HepG2 (cell line): ENCODE data around the gene WWP2. TPM values are rescaled to one million over a fixed set of nuclear protein-coding genes. Genes with fewer than 3 reads are reported as not detected.
"Not testable (repeated sequence)": the region's sequence is repeated elsewhere in the genome, so short reads cannot be mapped to it uniquely, and the experiment has no call there.

Experiments used
- ATAC-seq: fragments of 200-7000 bp; cut with Tn5 transposase; 3 replicates; pipeline ENCODE4 v1.9.1; 2020; ENCODE audit warnings: mild to moderate bottlenecking, moderate library complexity
- BruUV-seq: library from RNA; stranded (reverse); fragments of 400-500 nt; replicated peaks from 2 replicates; lab custom pipeline; 2021; lab: Mats Ljungman, UMichigan
- CTCF ChIA-PET: fragments of 300-600 bp; formaldehyde crosslinking; extraction: SDS; loops from one replicate; lab custom pipeline; 2021; ENCODE audit warnings: low total read pairs, inconsistent platforms, low intra/inter-chr PET ratio; lab: Yijun Ruan, JAX
- POLR2A ChIA-PET: fragments of 350-600 bp; sonication (Branson Sonifier 250); formaldehyde crosslinking; loops from one replicate; lab custom pipeline; 2020; ENCODE audit warnings: antibody characterized with exemption, inconsistent platforms; lab: Yijun Ruan, JAX
- DNase-seq: peaks from one replicate; pipeline ENCODE4 v3.0.0-alpha.2; 2015; ENCODE audit warnings: low spot score
- FAIRE-seq: peaks from 3 replicates; lab custom pipeline; 2011; peaks lifted over from hg19 to GRCh38; lab: Jason Lieb, UNC
- H2AFZ ChIP-seq: one replicate; pipeline ENCODE4 v1.6.1; 2011; ENCODE audit warnings: low read length, inconsistent platforms
- H3K27ac ChIP-seq: fragments of 300-600 bp; 3 replicates; pipeline ENCODE4 v1.8.0; 2011; ENCODE audit warnings: mixed run types, mild to moderate bottlenecking, mixed read lengths, low read length, inconsistent platforms; ENCODE audit not compliant: insufficient read depth; ENCODE audit errors: extremely low read length
- H3K27me3 ChIP-seq, 2 experiments: fragments of 200-600 bp in 1 of 2; 2 replicates in 1 of 2; 3 replicates in 1 of 2; pipeline versions ENCODE4 v1.6.0 to v1.8.0; 2011; ENCODE audit warnings: low read length in 2 of 2, mild to moderate bottlenecking in 2 of 2, moderate library complexity in 2 of 2, inconsistent platforms in 1 of 2; ENCODE audit not compliant: insufficient read depth in 2 of 2, control insufficient read depth in 1 of 2
- H3K36me3 ChIP-seq, 2 experiments: fragments of 200-600 bp in 1 of 2; replicated peaks in 1 of 2; 2 replicates in 1 of 2; 3 replicates in 1 of 2; pipeline versions ENCODE4 v1.5.1 to v1.8.0; 2011; ENCODE audit warnings: low read length in 2 of 2, inconsistent platforms in 1 of 2; ENCODE audit not compliant: insufficient read depth in 2 of 2, control insufficient read depth in 1 of 2
- H3K4me1 ChIP-seq: 2 replicates; pipeline ENCODE4 v1.5.1; 2012; ENCODE audit warnings: low read length, inconsistent platforms; ENCODE audit not compliant: insufficient read depth
- H3K4me2 ChIP-seq: 2 replicates; pipeline ENCODE4 v1.6.0; 2011; ENCODE audit warnings: low read depth, low read length, inconsistent platforms
- H3K4me3 ChIP-seq, 3 experiments: fragments of 200-600 bp in 1 of 3; sonication (generic), shearing (Covaris generic) in 1 of 3; replicated peaks in 1 of 3; 2 replicates each; pipeline ENCODE4 v1.5.1; 2011 to 2016; ENCODE audit warnings: low read length in 3 of 3, inconsistent platforms in 2 of 3, low read depth in 2 of 3, mild to moderate bottlenecking in 2 of 3, control low read depth in 1 of 3, mixed read lengths in 1 of 3; ENCODE audit not compliant: insufficient read depth in 1 of 3
- H3K79me2 ChIP-seq: one replicate; pipeline ENCODE4 v1.6.1; 2011; ENCODE audit warnings: low read length, inconsistent platforms; ENCODE audit not compliant: insufficient read depth
- H3K9ac ChIP-seq: 2 replicates; pipeline ENCODE4 v1.6.0; 2011; ENCODE audit warnings: mild to moderate bottlenecking, low read depth, low read length, inconsistent platforms; ENCODE audit not compliant: insufficient read depth
- H3K9me3 ChIP-seq: 2 replicates; pipeline ENCODE4 v1.5.1; 2012; ENCODE audit warnings: mild to moderate bottlenecking, low read length
- H4K20me1 ChIP-seq: 2 replicates; pipeline ENCODE4 v1.6.0; 2011; ENCODE audit warnings: inconsistent platforms, mild to moderate bottlenecking, low read length, moderate library complexity; ENCODE audit not compliant: insufficient read depth
- ATF7 ChIP-seq, 2 experiments: fragments of 450-650 bp in 1 of 2; sonication (generic) in 1 of 2; formaldehyde crosslinking in 1 of 2; IDR thresholded peaks; 2 replicates each; pipeline versions ENCODE4 v1.4.0 to v1.6.1; 2016 to 2020; ENCODE audit warnings: antibody characterized with exemption in 1 of 2, mild to moderate bottlenecking in 1 of 2, missing genetic modification reagents in 1 of 2
- PAX8 ChIP-seq: sonication (generic); formaldehyde crosslinking; IDR thresholded peaks from 2 replicates; pipeline ENCODE4 v1.8.0; 2022; ENCODE audit warnings: mild to moderate bottlenecking, missing genetic modification reagents, borderline replicate concordance
- PTBP1 ChIP-seq: fragments of 200-400 bp; formaldehyde crosslinking; IDR thresholded peaks from 2 replicates; pipeline ENCODE4 v1.6.1; 2018; ENCODE audit warnings: low read length, low read depth; ENCODE audit not compliant: poor library complexity, severe bottlenecking
- ZMYM2 ChIP-seq: sonication (generic); formaldehyde crosslinking; IDR thresholded peaks from 2 replicates; pipeline ENCODE4 v1.8.0; 2022; ENCODE audit warnings: mild to moderate bottlenecking, missing genetic modification reagents
- ZMYM3 ChIP-seq: sonication (generic); formaldehyde crosslinking; IDR thresholded peaks from 2 replicates; pipeline ENCODE4 v1.5.1; 2020; ENCODE audit warnings: mild to moderate bottlenecking, missing genetic modification reagents
- ZNF460 ChIP-seq: sonication (generic); formaldehyde crosslinking; IDR thresholded peaks from 2 replicates; pipeline ENCODE4 v1.5.1; 2020; ENCODE audit warnings: missing genetic modification reagents, mild to moderate bottlenecking, borderline replicate concordance
- WGBS: methylation state at CpG from one replicate; pipeline ENCODE4 v1.1.6; 2017; ENCODE audit warnings: low lambda C conversion rate; 5-methylcytosine and 5-hydroxymethylcytosine counted together
- in situ Hi-C: cut with HindIII; loops from 2 replicates; pipeline ENCODE4 v1.10.0; 2017; ENCODE audit warnings: low pct_unique_long_range_greater_than_20kb; ENCODE audit not compliant: extremely low pct_ligation_motif_present
- intact Hi-C: fragments of 100-400 bp; cut with micrococcal nuclease; formaldehyde crosslinking; loops from one replicate; pipeline ENCODE4 v1.10.0; 2022; ENCODE audit not compliant: unreplicated experiment
- polyA plus RNA-seq, 8 experiments: library from polyadenylated mRNA; depleted of rRNA in 3 of 8; stranded (reverse) in 7 of 8; unstranded in 1 of 8; fragments of >200 nt; fragmentation: Illumina TruSeq in 4 of 8; extraction: Trizol in 4 of 8; gene quantifications; 2 replicates each; pipeline versions ENCODE4 v1.2.1 to v1.2.3, GENCODE V29; 2011 to 2016; ENCODE audit warnings: low read depth in 4 of 8, missing spikeins in 1 of 8, mixed read lengths in 1 of 8; ENCODE audit not compliant: insufficient read depth in 1 of 8
- total RNA-seq, 5 experiments: library from RNA; depleted of rRNA; stranded (reverse); fragments of >200 nt; fragmentation: Illumina TruSeq; extraction: Trizol; gene quantifications; 2 replicates each; pipeline ENCODE4 v1.2.3, GENCODE V29; 2016; ENCODE audit warnings: low read depth in 1 of 5

The WWP2 gene
- total and polyA plus RNA-seq, 2 of the 13 experiments (the other 11 are each of a cell fraction or from before 2014, with no cell fraction given): 11.4 to 28.2 TPM

DNA sequence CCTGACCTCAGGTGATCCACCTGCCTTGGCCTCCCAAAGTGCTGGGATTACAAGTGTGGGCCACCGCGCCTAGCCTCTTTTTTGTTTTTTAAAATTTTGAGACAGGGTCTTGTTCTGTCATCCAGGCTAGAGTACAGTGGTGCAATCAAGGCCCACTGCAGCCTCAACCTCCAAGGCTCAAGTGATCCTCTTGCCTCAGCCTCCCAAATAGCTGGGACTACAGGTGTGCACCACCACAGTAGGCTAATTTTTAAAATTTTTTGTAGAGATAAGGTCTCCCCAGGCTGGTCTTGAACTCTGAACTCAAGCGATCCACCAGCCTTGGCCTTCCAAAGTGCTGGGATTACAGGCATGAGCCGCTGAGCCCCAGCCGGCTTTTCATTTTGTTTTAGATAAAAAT, 92.6 kb downstream of the WWP2 start:
- intact Hi-C loops: loop anchor here (5.0 kb wide), 1 partner anchor 32 kb away; no protein-coding TSS in a partner anchor
- CTCF ChIA-PET, POLR2A ChIA-PET, H3K27me3 ChIP-seq, FAIRE-seq, H3K36me3 ChIP-seq, H3K27ac ChIP-seq, H3K9ac ChIP-seq, ATAC-seq, BruUV-seq, H3K4me2 ChIP-seq, H3K79me2 ChIP-seq, DNase-seq, H3K4me3 ChIP-seq, H4K20me1 ChIP-seq, H2AFZ ChIP-seq, H3K9me3 ChIP-seq: not testable (repeated sequence)
- in situ Hi-C loops: loop anchor here (5.0 kb wide), 1 partner anchor 57 kb away; no protein-coding TSS in a partner anchor
- WGBS: 97% methylated on average over 5 of the region's 5 CpGs
- TF ChIP-seq ZMYM2 (peak; percentile 73; the same call in 1 of the 2 replicates), ZNF460 (CRISPR knock-in tag) (peak; percentile 89), ZMYM3 (CRISPR knock-in tag) (peak; percentile 22; the same call in 1 of the 2 replicates)
- H3K4me1 ChIP-seq: peaks cover 46% of the 10 kb centered on the region

DNA sequence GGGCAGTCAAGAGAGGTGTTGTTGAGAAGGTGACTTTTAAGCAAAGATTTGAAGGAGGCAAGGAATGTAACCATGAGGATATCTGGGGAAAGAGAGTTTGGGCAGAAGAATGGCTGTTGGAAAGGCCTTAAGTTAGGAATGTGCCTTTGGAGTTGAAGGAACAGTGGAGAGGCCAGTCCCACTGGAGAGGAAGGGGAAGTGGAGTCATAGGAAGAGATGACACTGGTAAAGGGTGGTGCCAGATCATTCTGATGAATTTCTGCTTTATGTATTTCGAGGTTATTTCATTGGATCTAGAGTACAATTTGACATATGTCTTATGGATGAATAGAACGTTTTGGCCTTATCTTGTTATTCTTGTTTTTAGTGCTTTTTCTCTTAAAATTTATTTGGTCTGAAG, 93.5 kb downstream of the WWP2 start:
- no peaks in the 10 kb centered on the region for H4K20me1 ChIP-seq
- H3K4me2 ChIP-seq: no peak overlapping the region
- H3K36me3 ChIP-seq: peaks cover 2 to 8% of the 10 kb centered on the region in 2 experiments; a peak in 2 of 5 replicates
- WGBS: 97% methylated on average over 2 of the region's 2 CpGs
- intact Hi-C loops: loop anchor here (5.0 kb wide), 1 partner anchor 33 kb away; no protein-coding TSS in a partner anchor
- no peaks in the 10 kb centered on the region for H3K79me2 ChIP-seq
- in situ Hi-C loops: loop anchor here (5.0 kb wide), 1 partner anchor 58 kb away; no protein-coding TSS in a partner anchor
- no peaks in the 10 kb centered on the region for H3K9me3 ChIP-seq
- H3K4me3 ChIP-seq: no peak overlapping the region
- FAIRE-seq: no peak
- POLR2A ChIA-PET: no interaction called here
- no peak for ATAC-seq
- no TSS peak for BruUV-seq
- CTCF ChIA-PET: no interaction called here
- TF ChIP-seq ATF7 (IDR thresholded peaks at IDR 0.05) (no peak), ATF7 (CRISPR knock-in tag; IDR thresholded peaks at IDR 0.05) (no peak), PAX8 (no peak), PTBP1 (no peak)
- TF ChIP-seq, all 625 proteins: peak for 0
- Histone ChIP-seq H2AFZ (no peak overlapping the region), H3K27ac (no peak overlapping the region), H3K4me1 (peaks cover 54% of the 10 kb centered on the region), H3K9ac (no peak overlapping the region), H3K27me3 (no peaks in the 10 kb centered on the region)
- DNase-seq: no peak
